ENCODE results near the gene ERFE. TPM values are rescaled to one million over a fixed set of nuclear protein-coding genes. Genes with fewer than 3 reads are reported as not detected.

ERFE gene
- total RNA-seq, 2 experiments from 2014 or later: 0.99 to 1.0 TPM

- H3K4me3 Mint-ChIP-seq: no peak overlapping the region
- no peak for TF ChIP-seq CTCF (IDR thresholded peaks at IDR 0.05)
- no peak for ATAC-seq
Measured at GRCh38 chr2:238157506-238158017, 1.2 kb upstream of the ERFE start.

GRCh38 chr2:238158018-238158508, 707 bp upstream of the ERFE start:
- peaks cover 11% of the 10 kb centered on the region for H3K27me3 Mint-ChIP-seq
- H3K4me1 Mint-ChIP-seq (ENCODE audit: low read depth): peaks cover 11% of the 10 kb centered on the region
- H3K4me3 Mint-ChIP-seq: no peak overlapping the region
- no peaks in the 10 kb centered on the region for H3K36me3 Mint-ChIP-seq (ENCODE audit: low read depth)
- peaks cover 4% of the 10 kb centered on the region for H3K9me3 Mint-ChIP-seq
- no peak overlapping the region for H3K27ac Mint-ChIP-seq
- ATAC-seq: no peak
- TF ChIP-seq CTCF (IDR thresholded peaks at IDR 0.05): no peak
- intact Hi-C loops (cut with micrococcal nuclease): no loop called here
- no peak for DNase-seq
- CTCF ChIA-PET: no interaction called here
- POLR2A ChIA-PET: interaction anchor here (1.0 kb wide), 1 partner anchor 25 kb away, joined by 4 read pairs; no protein-coding TSS in a partner anchor

More at GRCh38 chr2:238157506-238158017, 1.2 kb upstream of the ERFE start:
- Mint-ChIP-seq H3K4me1 (ENCODE audit: low read depth) (peaks cover 11% of the 10 kb centered on the region), H3K27me3 (peaks cover 11% of the 10 kb centered on the region), H3K27ac (no peak overlapping the region), H3K36me3 (ENCODE audit: low read depth) (no peaks in the 10 kb centered on the region), H3K9me3 (peaks cover 4% of the 10 kb centered on the region)
- POLR2A ChIA-PET: no interaction called here
- intact Hi-C loops (cut with micrococcal nuclease): no loop called here
- CTCF ChIA-PET: no interaction called here
- DNase-seq: no peak

GRCh38 chr2:238159071-238159539, 335 bp downstream of the ERFE start:
- intact Hi-C loops (cut with micrococcal nuclease): no loop called here
- POLR2A ChIA-PET: interaction anchor here (1.0 kb wide), 1 partner anchor 26 kb away, joined by 4 read pairs; no protein-coding TSS in a partner anchor

GRCh38 chr2:238159661-238160205, 963 bp downstream of the ERFE start:
- Mint-ChIP-seq H3K27me3 (peaks cover 14% of the 10 kb centered on the region), H3K9me3 (no peaks in the 10 kb centered on the region), H3K27ac (no peak overlapping the region), H3K36me3 (ENCODE audit: low read depth) (no peaks in the 10 kb centered on the region), H3K4me1 (ENCODE audit: low read depth) (peaks cover 11% of the 10 kb centered on the region), H3K4me3 (peak overlapping the region; percentile 62)
- CTCF ChIA-PET: interaction anchor here (0.8 to 1.7 kb wide), 3 partner anchors 42 to 190 kb away, joined by 4 to 6 read pairs (median 5); no protein-coding TSS in a partner anchor
- ATAC-seq (no peak), DNase-seq (no peak)
- no peak for TF ChIP-seq CTCF (IDR thresholded peaks at IDR 0.05)
- POLR2A ChIA-PET: no interaction called here
- intact Hi-C loops (cut with micrococcal nuclease): no loop called here

More at GRCh38 chr2:238159071-238159539, 335 bp downstream of the ERFE start:
- H3K27ac Mint-ChIP-seq: no peak overlapping the region
- peaks cover 2% of the 10 kb centered on the region for H3K9me3 Mint-ChIP-seq
- DNase-seq: peak; percentile 42
- TF ChIP-seq CTCF (IDR thresholded peaks at IDR 0.05): no peak
- H3K36me3 Mint-ChIP-seq (ENCODE audit: low read depth): no peaks in the 10 kb centered on the region
- H3K4me1 Mint-ChIP-seq (ENCODE audit: low read depth): peaks cover 11% of the 10 kb centered on the region
- peak overlapping the region; percentile 62 for H3K4me3 Mint-ChIP-seq
- H3K27me3 Mint-ChIP-seq: peaks cover 11% of the 10 kb centered on the region
- CTCF ChIA-PET: interaction anchor here (0.8 to 1.5 kb wide), 2 partner anchors 43 to 190 kb away, joined by 4 to 5 read pairs; no protein-coding TSS in a partner anchor
- peak; percentile 56 for ATAC-seq
